Measurements from ENCODE around the gene CFAP157.

GRCh38 chr9:127694890-127695720 lies 11.7 kb upstream of the CFAP157 start:
- TF ChIP-seq CTCF (IDR thresholded peaks at IDR 0.05; ENCODE audit: insufficient read depth, low read length, poor library complexity, severe bottlenecking) = no peak
- TF ChIP-seq EZH2phosphoT487 (conservative IDR thresholded peaks at IDR 0.05; ENCODE audit: low read length) = no peak

Data from SU-DHL-6 (cell line).